WTC11 (cell line): ENCODE results near the gene MAB21L3. TPM values are rescaled to one million over a fixed set of nuclear protein-coding genes. Genes with fewer than 3 reads are reported as not detected.

ENCODE experiments used
- ATAC-seq: fragments of 200-7000 bp; cut with Tn5 transposase; 2 replicates; pipeline ENCODE4 v1.10.0; 2021; ENCODE audit warnings: mild to moderate bottlenecking, moderate library complexity
- CTCF ChIA-PET: fragments of 300-600 bp; sonication (Branson Sonifier 250); formaldehyde crosslinking; loops from one replicate; lab custom pipeline; 2021; ENCODE audit warnings: antibody characterized with exemption; lab: Charles Lee
- POLR2A ChIA-PET: fragments of 350-600 bp; sonication (Branson Sonifier 250); formaldehyde crosslinking; loops from one replicate; lab custom pipeline; 2021; ENCODE audit warnings: antibody characterized with exemption; lab: Charles Lee
- DNase-seq: peaks from one replicate; pipeline ENCODE4 v3.0.0; 2021; ENCODE audit warnings: low spot score
- H3K27ac Mint-ChIP-seq: 2 replicates; pipeline ENCODE4 v1.8.0; 2021; ENCODE audit warnings: mixed read lengths
- H3K27me3 Mint-ChIP-seq: 2 replicates; pipeline ENCODE4 v1.8.0; 2021; ENCODE audit warnings: low read depth, mild to moderate bottlenecking, moderate library complexity, mixed read lengths
- H3K36me3 Mint-ChIP-seq: 2 replicates; pipeline ENCODE4 v1.8.0; 2021; ENCODE audit warnings: mixed read lengths
- H3K4me1 Mint-ChIP-seq: 2 replicates; pipeline ENCODE4 v1.8.0; 2022; ENCODE audit warnings: mixed read lengths
- H3K4me3 Mint-ChIP-seq: 2 replicates; pipeline ENCODE4 v1.8.0; 2021; ENCODE audit warnings: mild to moderate bottlenecking, moderate library complexity, mixed read lengths
- H3K9me3 Mint-ChIP-seq: 2 replicates; pipeline ENCODE4 v1.8.0; 2021; ENCODE audit warnings: mixed read lengths
- AR ChIP-seq: fragments of 250-450 bp; sonication (Bioruptor Pico); IDR thresholded peaks from 2 replicates; pipeline ENCODE4 v1.9.0; 2021; ENCODE audit warnings: mild to moderate bottlenecking
- ARID4B ChIP-seq: sonication (generic); formaldehyde crosslinking; IDR thresholded peaks from 2 replicates; pipeline ENCODE4 v1.8.0; 2023; ENCODE audit warnings: missing genetic modification reagents, mild to moderate bottlenecking, borderline replicate concordance
- CTCF ChIP-seq: fragments of 200-600 bp; IDR thresholded peaks from 2 replicates; pipeline ENCODE4 v1.8.0; 2022; ENCODE audit warnings: antibody characterized with exemption
- ERG ChIP-seq: fragments of 250-450 bp; sonication (Bioruptor Pico); IDR thresholded peaks from 2 replicates; pipeline ENCODE4 v1.8.0; 2021; ENCODE audit warnings: mild to moderate bottlenecking
- FOXP1 ChIP-seq: sonication (generic); formaldehyde crosslinking; IDR thresholded peaks from 2 replicates; pipeline ENCODE4 v1.8.0; 2022; ENCODE audit warnings: missing genetic modification reagents, mild to moderate bottlenecking, moderate library complexity, borderline replicate concordance
- FOXP4 ChIP-seq: sonication (generic); formaldehyde crosslinking; IDR thresholded peaks from 2 replicates; pipeline ENCODE4 v1.8.0; 2022; ENCODE audit warnings: mild to moderate bottlenecking, missing genetic modification reagents
- GTF2I ChIP-seq: fragments of 250-450 bp; sonication (Bioruptor Pico); conservative IDR thresholded peaks from 2 replicates; pipeline ENCODE4 v1.4.0; 2021; ENCODE audit warnings: mild to moderate bottlenecking
- HMGXB4 ChIP-seq: sonication (generic); formaldehyde crosslinking; IDR thresholded peaks from 2 replicates; pipeline ENCODE4 v1.8.1; 2023; ENCODE audit warnings: mild to moderate bottlenecking, moderate library complexity, missing genetic modification reagents
- NR3C1 ChIP-seq: sonication (generic); formaldehyde crosslinking; conservative IDR thresholded peaks from 2 replicates; pipeline ENCODE4 v1.8.1; 2023; ENCODE audit warnings: low read depth, mild to moderate bottlenecking, missing genetic modification reagents
- PRDM15 ChIP-seq: sonication (generic); formaldehyde crosslinking; IDR thresholded peaks from 2 replicates; pipeline ENCODE4 v1.8.0; 2022; ENCODE audit warnings: missing genetic modification reagents
- RELA ChIP-seq: sonication (generic); formaldehyde crosslinking; IDR thresholded peaks from 2 replicates; pipeline ENCODE4 v1.8.1; 2022; ENCODE audit warnings: missing genetic modification reagents, mild to moderate bottlenecking, borderline replicate concordance
- SP1 ChIP-seq: sonication (generic); formaldehyde crosslinking; conservative IDR thresholded peaks from 2 replicates; pipeline ENCODE4 v1.8.1; 2022; ENCODE audit warnings: missing genetic modification reagents
- TEAD1 ChIP-seq: sonication (generic); formaldehyde crosslinking; IDR thresholded peaks from 2 replicates; pipeline ENCODE4 v1.8.0; 2022; ENCODE audit warnings: mild to moderate bottlenecking, missing genetic modification reagents
- USF1 ChIP-seq: sonication (generic); formaldehyde crosslinking; IDR thresholded peaks from 2 replicates; pipeline ENCODE4 v1.8.0; 2022; ENCODE audit warnings: mild to moderate bottlenecking, missing genetic modification reagents
- USF2 ChIP-seq: sonication (generic); formaldehyde crosslinking; IDR thresholded peaks from 2 replicates; pipeline ENCODE4 v1.8.1; 2023; ENCODE audit warnings: mild to moderate bottlenecking, missing genetic modification reagents, moderate library complexity
- ZNF138 ChIP-seq: sonication (generic); formaldehyde crosslinking; conservative IDR thresholded peaks from 2 replicates; pipeline ENCODE4 v1.8.1; 2022; ENCODE audit warnings: mild to moderate bottlenecking, moderate library complexity, missing genetic modification reagents
- ZNF232 ChIP-seq: sonication (generic); formaldehyde crosslinking; IDR thresholded peaks from 2 replicates; pipeline ENCODE4 v1.8.0; 2022; ENCODE audit warnings: mild to moderate bottlenecking, missing genetic modification reagents
- total RNA-seq: library from RNA; stranded (reverse); gene quantifications from 3 replicates; pipeline ENCODE4 v1.2.3, GENCODE V29; 2021

Gene MAB21L3
- total RNA-seq, 1 experiment from 2014 or later, result not detected

- TF ChIP-seq TEAD1 (CRISPR knock-in tag) (no peak), AR (no peak), FOXP4 (CRISPR knock-in tag) (no peak), FOXP1 (CRISPR knock-in tag) (no peak), PRDM15 (no peak), RELA (CRISPR knock-in tag) (no peak), SP1 (CRISPR knock-in tag) (no peak), USF1 (CRISPR knock-in tag) (no peak), GTF2I (CRISPR knock-in tag) (no peak), ERG (CRISPR knock-in tag) (no peak), CTCF (no peak), USF2 (no peak), ARID4B (CRISPR knock-in tag) (no peak), HMGXB4 (CRISPR knock-in tag) (no peak), ZNF138 (CRISPR knock-in tag) (no peak), ZNF232 (CRISPR knock-in tag) (no peak), NR3C1 (CRISPR knock-in tag) (no peak)
- Mint-ChIP-seq H3K4me1 (peaks cover 12% of the 10 kb centered on the region), H3K36me3 (no peaks in the 10 kb centered on the region), H3K27me3 (peaks cover 21% of the 10 kb centered on the region), H3K27ac (no peak overlapping the region), H3K4me3 (no peak overlapping the region), H3K9me3 (no peaks in the 10 kb centered on the region)
- DNase-seq, result no peak
- no peak for ATAC-seq
- CTCF ChIA-PET, result no interaction called here
- POLR2A ChIA-PET, result no interaction called here
Measured at GRCh38 chr1:116172666-116173065, 61.5 kb downstream of the MAB21L3 start.
